ENCODE data around the gene CNNM4.
"Not testable (repeated sequence)": the region's sequence is repeated elsewhere in the genome, so short reads cannot be mapped to it uniquely, and the experiment has no call there.

Gene CNNM4

GRCh38 chr2:96802721-96803120 lies 42.0 kb downstream of the CNNM4 start:
- TF ChIP-seq CTCF (IDR thresholded peaks at IDR 0.05; ENCODE audit: extremely low read depth, missing control alignments): no peak
- DNase-seq (ENCODE audit: low spot score): no peak

DNA sequence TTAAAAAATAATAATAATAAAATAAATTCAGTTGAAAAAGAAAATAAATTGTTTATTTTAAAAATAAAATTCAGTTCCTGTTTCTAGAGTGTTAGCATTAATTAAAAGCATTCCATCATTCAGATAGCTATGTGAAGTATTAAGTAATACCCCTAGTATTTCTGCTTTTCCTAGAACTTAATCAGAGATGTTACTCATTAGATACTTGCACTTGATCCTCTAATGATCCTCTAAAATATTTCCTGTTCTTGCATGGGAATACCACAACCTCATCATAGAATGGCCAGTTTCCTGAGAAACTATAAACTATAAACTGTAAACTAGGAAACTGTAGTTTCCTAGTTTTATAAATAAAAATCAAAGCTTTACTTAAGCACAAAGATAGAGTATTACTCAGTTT lies 44.3 kb downstream of the CNNM4 start:
- DNase-seq (ENCODE audit: low spot score): no peak
- no peak for TF ChIP-seq CTCF (IDR thresholded peaks at IDR 0.05; ENCODE audit: extremely low read depth, missing control alignments)

DNA sequence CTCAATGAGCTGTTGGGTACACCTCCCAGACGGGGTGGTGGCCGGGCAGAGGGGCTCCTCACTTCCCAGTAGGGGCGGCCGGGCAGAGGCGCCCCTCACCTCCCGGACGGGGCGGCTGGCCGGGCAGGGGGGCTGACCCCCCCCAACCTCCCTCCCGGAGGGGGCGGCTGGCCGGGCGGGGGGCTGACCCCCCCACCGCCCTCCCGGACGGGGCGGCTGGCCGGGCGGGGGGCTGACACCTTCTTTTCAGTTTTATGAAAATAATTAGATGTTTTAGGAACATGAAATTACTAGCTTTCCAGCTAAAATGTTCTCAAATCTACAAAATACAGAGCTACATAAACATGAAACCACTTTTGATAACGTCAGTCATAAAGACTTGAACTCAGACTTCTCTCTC lies 45.2 kb downstream of the CNNM4 start:
- not testable (repeated sequence) for DNase-seq (ENCODE audit: low spot score)

DNA sequence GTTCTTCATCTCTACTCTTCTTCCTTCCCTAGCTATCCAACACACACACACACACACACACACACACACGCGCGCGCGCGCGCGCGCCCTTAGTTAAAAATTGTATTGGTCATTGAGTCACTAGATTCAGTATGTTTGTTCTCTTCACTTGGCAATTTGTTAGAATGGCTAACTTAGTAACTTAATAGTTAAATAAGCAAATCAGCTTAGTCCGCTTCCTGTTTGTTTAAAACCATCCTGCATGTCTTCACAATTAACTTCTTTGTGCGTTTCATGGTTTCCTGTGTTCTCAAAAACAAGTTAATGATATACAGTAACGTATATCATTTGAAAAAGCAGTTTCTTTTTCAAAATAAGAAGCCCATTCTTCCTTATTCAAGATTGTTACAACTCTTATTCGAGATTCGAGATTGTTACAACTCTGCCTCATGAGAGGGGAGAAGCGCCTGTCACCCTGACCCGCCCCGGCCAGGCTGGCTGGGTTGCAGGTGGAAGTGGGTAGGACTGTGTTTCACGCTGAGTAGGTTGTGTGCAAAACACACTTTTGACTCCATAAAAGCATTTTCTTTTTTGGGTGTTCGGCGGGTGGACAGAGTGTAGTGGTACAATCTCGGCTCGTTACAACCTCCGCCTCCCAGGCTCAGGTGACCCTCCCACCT lies 45.9 kb downstream of the CNNM4 start:
- DNase-seq (ENCODE audit: low spot score): peak; percentile 79
- no peak for TF ChIP-seq CTCF (IDR thresholded peaks at IDR 0.05; ENCODE audit: extremely low read depth, missing control alignments)

- TF ChIP-seq CTCF (IDR thresholded peaks at IDR 0.05; ENCODE audit: extremely low read depth, missing control alignments): no peak
- DNase-seq (ENCODE audit: low spot score): no peak
Measured at GRCh38 chr2:96807127-96807471, 46.4 kb downstream of the CNNM4 start.

DNA sequence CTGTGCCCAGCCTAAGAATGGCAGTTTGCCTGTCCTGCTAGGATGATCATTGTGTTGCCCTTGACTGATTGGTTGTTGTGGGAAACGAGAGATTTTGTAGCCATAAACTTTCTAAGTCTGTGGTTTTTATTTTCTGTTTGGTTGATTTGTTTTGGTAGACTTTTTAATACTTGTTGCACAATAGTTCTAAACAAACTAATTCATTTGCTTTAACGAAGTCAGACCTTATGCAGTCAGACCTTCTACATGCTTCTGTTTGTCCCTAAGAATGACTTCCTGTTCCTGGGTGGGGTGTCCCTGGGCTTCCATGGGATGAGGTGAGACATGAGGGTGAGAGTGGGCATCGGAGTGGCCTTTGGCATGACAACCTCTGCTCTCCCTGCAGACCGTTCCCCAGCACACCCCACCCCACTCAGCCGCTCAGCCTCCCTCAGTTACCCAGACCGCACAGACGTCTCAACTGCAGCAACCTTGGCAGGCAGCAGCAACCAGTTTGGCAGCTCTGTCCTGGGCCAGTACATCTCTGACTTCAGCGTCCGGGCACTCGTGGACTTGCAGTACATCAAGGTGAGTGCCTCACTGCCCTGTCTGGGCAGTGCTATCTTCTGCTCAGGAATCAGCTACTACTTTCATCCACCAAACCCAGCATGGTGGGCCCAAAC lies 47.6 kb downstream of the CNNM4 start:
- no peak for DNase-seq (ENCODE audit: low spot score)
- TF ChIP-seq CTCF (IDR thresholded peaks at IDR 0.05; ENCODE audit: extremely low read depth, missing control alignments): no peak

DNA sequence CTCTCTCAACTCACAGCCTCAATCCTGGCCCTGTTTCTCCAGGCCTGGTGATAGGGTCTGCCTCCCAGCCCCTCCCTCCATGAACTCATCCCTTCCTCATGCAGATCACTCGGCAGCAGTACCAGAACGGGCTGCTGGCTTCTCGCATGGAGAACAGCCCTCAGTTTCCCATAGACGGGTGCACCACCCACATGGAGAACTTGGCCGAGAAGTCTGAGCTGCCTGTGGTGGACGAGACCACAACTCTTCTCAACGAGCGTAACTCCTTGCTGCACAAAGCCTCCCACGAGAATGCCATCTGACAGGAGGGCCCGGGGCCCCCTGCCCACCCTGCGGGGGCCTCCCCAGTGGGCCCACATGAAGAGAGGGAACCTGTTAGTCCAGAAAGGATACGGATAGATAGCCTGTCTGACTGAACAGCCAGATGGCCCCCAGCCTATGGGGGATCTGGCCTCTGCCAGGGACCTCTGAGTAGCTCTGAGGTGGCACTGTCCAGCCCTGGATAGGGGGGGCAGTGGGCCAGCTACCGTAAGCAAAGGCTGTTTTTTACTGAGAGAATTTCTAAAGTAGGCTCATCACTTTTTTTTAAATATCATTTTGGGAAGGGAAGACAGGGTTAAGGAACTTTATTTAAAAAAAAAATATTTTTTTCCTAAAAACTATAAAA lies 48.6 kb downstream of the CNNM4 start:
- TF ChIP-seq CTCF (IDR thresholded peaks at IDR 0.05; ENCODE audit: extremely low read depth, missing control alignments): no peak
- no peak for DNase-seq (ENCODE audit: low spot score)

All from GM20000 (cell line).